GM18505 (cell line): Measurements from ENCODE around the gene MRPS23.

Source experiments
- ATAC-seq: cut with Tn5 transposase; IDR thresholded peaks from one replicate; pipeline ENCODE4 v1.9.1; 2021; ENCODE audit not compliant: unreplicated experiment
- POLR2A ChIP-seq: IDR thresholded peaks from 4 replicates; pipeline ENCODE4 v1.6.1; 2011; ENCODE audit warnings: borderline replicate concordance; ENCODE audit not compliant: insufficient read depth, insufficient read length; ENCODE audit errors: extremely low read depth

MRPS23 gene

DNA sequence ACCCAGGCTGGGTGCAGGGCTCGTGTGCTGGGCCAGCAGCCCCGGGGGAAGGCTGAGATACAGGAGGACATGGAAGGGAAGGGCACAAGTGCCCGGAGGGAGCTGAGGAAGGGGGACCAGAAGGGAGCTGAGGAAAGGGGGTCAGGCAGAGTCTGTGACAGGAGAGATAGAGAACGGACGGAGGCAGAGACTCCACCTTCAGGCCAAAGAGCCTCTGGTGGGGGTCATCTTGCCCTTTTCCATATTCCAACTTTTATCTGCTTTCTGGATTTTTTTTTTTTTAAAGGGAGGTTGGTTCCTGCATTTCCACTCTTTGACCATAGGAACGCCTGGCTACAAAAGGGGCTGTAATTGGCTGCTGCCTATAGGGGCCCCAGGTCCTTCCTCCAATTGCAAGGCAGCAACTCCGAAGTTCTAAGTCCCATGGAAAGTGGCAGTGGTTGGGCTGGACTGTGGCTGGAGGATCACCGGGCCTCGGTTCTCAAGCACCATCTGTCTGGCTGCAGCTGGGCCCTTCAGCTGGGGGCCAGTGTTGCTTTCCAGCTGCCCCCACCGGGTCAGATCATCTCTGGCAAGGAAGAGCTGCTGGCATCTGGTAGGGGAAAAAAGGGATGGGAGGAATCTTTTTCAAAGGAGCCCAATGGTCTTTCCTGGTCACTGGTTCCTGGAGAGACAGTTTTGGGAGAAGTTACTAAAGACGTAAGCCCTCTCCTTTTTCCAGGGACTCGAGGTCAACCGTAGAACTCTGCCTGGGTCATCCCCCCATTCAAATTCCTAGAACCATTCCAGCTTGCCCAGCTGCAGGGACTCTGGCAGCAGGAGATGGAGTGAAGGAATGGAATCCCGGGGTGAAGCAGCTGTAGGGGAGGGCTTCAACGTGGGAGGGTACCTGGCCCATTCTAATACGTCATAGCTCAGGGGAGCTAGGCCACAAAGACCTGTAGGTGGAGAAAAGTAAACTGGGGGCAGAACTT is 13.1 kb upstream of the MRPS23 start:
- ATAC-seq, result no peak
- no peak for TF ChIP-seq POLR2A

DNA sequence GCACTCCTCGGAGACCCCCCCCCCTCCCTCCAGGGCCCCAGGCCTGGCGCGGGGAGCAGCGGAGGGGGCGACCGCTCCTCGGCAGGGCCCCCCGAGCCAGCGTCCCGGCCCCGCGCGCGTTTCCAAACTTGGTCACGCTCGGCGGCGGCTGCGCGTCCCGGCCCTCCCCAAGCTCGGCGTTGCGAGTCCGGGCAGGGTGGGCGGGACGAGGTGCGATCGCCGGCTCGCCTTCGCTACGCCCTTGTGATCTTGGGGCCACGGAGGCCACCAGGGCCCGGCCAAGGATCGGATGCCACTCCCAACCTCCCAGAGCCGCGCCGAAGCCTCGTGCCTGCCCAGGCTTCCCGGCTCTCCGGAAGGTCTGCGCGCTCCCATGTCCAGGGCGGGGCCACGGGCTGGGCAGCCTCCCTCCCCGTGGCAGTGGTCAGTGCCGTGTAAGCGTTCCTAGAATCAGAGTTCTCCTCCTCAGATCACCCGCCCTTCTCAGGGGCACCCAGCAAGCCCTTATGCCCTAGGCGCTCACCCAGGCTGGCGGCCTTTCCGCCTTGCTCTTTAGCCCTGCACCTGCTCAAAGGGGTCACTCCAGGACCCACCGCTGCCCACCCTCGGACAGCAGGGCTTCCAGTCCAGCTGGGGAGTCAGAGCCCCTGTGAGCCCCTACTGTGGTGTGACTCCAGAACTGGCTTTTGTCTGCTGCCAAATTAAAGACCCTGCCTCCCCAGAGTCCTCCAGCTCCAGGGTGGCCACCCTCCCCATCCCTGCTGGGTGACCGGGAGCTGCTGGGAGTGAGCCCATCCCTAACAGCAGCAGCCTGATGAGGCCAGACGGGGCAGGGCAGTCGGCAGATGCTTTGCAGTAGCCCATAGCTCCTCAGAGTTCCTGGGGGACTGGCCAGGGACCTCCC is 12.2 kb upstream of the MRPS23 start:
- TF ChIP-seq POLR2A, result no peak
- no peak for ATAC-seq

DNA sequence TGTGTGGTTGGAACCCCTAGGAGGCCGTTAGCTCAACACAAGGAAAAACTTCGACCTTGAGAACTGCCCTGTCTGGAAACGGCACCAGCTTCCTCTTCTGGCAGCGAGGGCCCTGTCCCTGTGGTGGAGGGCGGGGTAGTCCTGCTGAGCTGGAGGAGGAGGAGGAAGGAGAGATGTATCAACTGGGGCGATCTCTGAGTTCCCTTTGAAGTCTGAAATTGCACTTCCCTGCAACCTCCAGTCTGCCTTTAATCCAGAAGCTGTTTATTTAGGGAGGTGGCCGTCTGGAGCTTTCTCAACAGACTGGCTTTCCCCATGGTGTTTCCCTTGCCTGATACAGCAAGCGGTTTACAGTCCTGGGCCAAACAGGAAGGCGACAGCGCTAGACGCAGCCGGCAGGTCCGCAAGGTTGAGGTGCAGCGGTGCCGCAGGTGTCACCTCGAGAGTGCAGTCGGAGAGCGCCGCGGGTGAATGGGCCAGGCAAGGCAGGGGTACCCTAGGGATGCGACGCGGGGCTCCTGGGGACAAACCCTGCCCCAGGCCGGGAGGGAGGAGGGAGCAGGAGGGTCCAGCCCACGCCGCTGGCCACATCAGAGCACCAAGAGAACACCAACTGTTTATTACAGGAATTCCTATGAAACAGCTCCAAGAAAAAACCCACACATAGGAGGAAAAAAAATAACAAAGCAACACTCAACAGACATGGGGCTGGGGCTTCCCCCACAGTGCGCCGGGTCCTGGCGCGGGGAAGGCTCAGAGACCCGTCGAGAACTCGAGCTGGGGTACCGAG is 11.4 kb upstream of the MRPS23 start:
- TF ChIP-seq POLR2A, result no peak
- no peak for ATAC-seq

DNA sequence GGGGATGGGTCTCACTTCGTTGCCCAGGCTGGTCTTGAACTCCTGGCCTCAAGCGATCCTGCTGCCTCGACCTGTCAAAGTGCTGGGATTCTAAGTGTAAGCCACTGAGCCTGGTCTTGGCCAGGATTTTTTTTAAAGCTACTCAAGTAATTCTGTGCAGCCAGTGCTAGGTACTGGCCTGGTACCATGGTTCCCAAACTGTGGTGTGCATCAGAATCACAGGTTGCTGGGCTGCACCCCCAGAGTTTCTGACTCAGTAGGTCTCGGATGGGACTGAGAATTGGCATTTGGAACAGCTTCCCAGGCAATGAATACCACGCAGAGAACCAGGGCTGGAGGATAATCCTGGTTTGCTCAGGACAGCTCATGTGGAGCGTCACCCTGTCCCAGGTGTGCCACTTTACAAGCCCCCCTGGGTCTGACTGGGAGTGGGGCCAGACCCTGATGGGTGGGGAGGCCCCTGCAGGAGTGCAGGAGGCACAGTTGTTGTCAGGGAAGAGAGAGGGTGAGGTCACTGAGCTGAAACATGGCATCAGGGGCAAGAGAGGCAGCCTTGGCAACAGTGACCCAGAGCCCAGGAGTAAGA is 10.7 kb upstream of the MRPS23 start:
- ATAC-seq, result no peak
- no peak for TF ChIP-seq POLR2A

DNA sequence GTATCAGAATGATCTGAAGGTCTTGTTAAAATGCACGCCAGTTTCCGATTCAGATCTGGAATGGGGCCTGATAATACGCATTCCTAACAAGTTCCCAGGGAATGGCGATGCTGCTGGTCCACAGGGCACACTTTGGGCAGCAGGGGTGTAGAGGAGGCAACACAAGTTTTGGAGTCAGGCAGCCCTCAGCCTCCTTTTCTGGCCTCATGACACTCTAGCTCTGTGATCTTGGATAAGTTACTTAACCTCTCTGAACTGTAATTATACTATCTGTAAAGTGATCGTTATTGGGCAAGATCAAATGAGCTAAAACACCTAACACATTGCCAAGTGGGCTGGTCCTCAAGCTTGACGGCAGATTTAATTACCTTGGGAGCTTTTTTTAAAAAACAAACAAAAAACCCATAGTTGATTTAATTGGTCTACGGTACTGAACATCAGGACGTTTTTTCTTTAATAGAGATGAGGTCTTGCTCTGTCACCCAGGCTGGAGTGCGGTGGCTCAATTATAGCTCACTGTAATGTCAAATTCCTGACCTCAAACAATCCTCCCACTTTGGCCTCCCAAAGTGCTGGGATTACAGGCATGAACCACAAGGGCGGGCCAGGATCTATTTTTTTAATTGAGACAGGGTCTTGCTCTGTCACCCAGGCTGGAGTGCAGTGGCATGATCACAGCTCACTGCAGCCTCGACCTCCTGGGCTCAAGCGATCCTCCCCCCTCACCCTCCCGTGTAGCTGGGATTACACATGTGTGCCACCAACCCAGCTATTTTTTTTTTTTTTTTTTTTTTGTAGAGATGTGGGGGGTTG is 10.0 kb upstream of the MRPS23 start:
- ATAC-seq, result no peak
- TF ChIP-seq POLR2A, result no peak

DNA sequence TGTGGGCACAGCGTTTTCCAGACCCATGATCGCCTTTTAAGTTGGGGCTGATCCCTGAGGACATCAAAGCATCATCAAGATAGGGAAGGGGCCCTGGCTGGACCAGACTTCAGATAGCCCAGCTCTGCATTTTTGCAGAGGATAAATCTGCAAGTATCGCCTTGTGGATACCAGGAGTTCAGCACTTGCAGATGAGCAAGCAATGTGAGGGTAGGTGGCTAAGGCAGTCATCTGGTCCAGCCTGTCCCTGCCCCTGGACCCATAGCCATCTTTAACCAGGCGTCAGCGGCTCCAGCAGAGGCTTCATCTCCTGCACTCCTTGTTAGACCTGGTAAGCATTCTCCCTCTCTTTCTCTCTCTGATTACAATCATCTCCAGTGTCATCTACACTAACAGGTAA is 9.0 kb upstream of the MRPS23 start:
- no peak for ATAC-seq
- no peak for TF ChIP-seq POLR2A

DNA sequence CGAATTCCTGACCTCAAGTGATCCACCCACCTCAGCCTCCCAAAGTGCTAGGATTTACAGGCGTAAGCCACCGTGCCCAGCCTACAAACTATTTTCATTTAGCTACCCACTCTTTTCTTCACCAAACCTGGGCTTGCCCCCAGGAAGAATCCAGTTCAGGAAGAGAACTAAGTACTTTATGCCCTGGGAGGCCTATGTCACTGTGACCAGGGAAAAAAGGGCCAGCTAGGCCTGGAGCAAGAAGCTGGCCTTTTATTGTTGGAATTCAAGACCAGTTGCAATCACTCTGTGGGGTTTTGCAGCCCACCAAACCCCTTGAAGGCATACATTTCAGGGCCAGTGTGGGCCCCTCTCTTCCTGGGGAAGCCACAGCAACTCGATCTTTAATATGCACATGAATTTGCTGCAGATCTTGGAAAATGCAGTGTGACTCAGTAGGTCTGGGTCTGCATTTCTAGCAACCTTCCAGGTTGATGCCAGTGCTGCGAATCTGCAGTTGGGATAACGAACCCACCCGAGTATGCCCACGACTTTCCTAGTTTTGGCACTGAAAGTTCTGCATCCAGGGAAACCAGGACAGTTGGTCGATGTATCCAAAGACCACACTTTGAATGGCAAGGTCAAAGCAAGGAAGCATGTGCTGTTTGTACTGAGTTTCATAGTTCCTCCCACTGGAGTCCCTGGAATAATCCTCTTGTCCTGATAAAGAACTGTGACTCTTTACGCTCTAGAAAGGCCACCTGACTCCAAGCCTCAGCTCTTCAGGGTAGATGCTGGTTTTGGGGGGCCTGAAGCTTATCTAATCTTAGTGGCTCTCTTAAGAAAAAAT is 7.2 kb upstream of the MRPS23 start:
- TF ChIP-seq POLR2A, result no peak

DNA sequence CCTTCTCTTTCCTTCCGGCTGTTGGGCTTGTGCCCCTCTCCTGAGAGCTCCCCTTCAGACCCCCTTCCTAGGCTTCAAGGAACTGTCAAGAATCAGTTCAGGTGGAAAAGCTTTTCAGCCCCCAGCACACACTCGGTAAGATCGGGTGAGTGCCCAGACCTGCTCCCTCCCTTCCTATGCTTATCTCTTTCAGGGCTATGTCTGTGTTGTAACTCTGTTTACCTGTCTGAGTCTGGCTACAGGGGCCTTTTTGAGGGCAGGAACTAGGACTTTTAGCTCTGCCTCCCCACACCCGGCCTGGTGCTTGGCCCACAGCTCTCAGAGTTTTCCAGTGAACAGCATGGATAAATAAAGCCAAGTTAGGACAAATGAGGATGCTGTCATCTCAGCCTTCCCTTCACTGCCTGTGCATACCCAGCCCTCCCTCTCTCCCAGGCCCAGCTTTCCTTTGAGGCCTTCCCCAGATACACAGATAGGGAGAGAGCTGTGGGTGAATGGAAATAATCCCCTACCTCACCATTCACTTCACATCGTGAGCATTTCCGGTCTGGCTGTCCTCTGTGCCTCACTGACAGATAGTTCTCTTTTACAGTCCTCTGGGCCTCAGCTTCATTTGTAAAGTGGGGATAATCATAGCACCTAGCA is 5.7 kb upstream of the MRPS23 start:
- ATAC-seq, result no peak

More for the DNA sequence above, 7.2 kb upstream of the MRPS23 start:
- ATAC-seq, result no peak

DNA sequence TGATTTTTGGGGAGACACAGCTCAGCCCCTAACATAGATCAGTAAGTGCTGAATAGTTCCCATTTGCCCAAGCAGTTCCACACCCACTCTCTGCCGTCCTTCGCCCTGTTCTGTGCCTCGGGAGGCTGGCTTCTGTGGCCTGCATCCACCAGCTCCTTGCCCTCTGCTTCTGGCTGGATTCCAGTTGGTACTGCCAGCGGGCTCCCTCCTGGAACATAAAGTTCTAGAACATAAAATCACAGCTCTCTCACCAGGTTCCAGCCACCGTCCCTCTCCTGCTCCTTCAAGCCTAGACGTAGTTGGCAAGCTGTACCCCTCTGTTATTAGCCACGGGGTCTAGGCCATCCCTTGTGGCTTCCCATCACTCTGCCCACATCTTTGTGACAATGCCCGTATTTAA is 3.9 kb upstream of the MRPS23 start:
- ATAC-seq, result no peak
- no peak for TF ChIP-seq POLR2A

More for the DNA sequence above, 5.7 kb upstream of the MRPS23 start:
- no peak for TF ChIP-seq POLR2A

DNA sequence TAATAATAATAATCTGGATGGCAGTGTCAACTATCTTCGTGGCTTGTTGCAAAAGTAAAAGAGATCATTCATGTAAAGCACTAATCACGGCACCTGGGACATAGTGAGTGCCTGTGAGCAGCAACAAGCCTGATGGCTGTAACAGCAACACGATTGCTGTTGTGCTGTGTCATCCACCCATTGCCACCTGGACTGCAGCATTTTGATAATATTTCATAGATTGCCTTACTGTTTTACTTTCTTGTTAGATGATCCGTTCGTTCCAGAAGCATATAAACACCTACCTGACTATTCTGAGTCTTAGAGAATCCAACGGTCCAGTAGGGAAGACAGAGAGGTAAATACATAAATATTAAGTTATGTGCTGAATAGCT is 3.1 kb upstream of the MRPS23 start:
- TF ChIP-seq POLR2A, result no peak
- ATAC-seq, result no peak
